ENCODE results near the gene RAB11FIP4. TPM values are rescaled to one million over a fixed set of nuclear protein-coding genes. Genes with fewer than 3 reads are reported as not detected.

Gene RAB11FIP4
- total and polyA plus RNA-seq, 2 donors (not counting 1 experiment from before 2014, with no cell fraction given), result 0.16 to 0.66 TPM

DNA sequence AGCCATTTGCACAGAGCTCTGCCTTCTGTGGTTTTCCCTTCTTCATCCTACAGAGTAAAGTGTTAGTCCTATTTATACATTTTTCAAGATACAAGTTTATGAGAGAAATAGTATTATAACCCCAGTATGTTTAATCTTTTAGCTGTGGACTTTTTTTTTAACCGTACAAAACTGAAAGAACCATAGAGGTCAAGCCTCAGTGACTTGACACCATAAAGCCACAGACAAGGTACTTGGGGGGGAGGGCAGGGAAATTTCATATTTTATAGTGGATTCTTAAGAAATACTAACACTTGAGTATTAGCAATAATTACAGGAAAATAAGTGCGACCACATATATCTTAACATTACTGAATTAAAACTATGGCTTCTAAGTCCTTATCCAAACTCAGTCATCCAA lies 17.0 kb upstream of the RAB11FIP4 start:
- Histone ChIP-seq H3K4me1 (ENCODE audit: control insufficient read depth, extremely low read depth, insufficient read depth, low read length) (no peaks in the 10 kb centered on the region), H3K27me3 (ENCODE audit: control insufficient read depth, insufficient read depth, low read length) (no peaks in the 10 kb centered on the region), H3K4me2 (ENCODE audit: extremely low read depth, insufficient read depth, low read length) (no peak overlapping the region), H3K79me2 (ENCODE audit: control insufficient read depth, insufficient read depth, low read length) (no peaks in the 10 kb centered on the region), H3K27ac (ENCODE audit: insufficient read depth, low read length) (no peak overlapping the region), H3K9me3 (ENCODE audit: control insufficient read depth, insufficient read depth, low read depth, low read length) (no peaks in the 10 kb centered on the region), H3K9ac (ENCODE audit: insufficient read depth, low read length) (no peak overlapping the region), H3K4me3 (replicated peaks in 1 of 4; ENCODE audit: control extremely low read depth in 1 of 4, insufficient read depth in 1 of 4, low read depth in 3 of 4, low read length in 4 of 4) (no peak overlapping the region), H3K36me3 (ENCODE audit: control insufficient read depth, insufficient read depth, low read length) (no peaks in the 10 kb centered on the region), H2AFZ (ENCODE audit: low read length) (no peak overlapping the region), H4K20me1 (ENCODE audit: control insufficient read depth, extremely low read depth, insufficient read depth, low read length) (no peaks in the 10 kb centered on the region)
- no peak for TF ChIP-seq EZH2 (IDR thresholded peaks at IDR 0.05; ENCODE audit: low read length, missing control alignments)
- TF ChIP-seq, protein P1, sequence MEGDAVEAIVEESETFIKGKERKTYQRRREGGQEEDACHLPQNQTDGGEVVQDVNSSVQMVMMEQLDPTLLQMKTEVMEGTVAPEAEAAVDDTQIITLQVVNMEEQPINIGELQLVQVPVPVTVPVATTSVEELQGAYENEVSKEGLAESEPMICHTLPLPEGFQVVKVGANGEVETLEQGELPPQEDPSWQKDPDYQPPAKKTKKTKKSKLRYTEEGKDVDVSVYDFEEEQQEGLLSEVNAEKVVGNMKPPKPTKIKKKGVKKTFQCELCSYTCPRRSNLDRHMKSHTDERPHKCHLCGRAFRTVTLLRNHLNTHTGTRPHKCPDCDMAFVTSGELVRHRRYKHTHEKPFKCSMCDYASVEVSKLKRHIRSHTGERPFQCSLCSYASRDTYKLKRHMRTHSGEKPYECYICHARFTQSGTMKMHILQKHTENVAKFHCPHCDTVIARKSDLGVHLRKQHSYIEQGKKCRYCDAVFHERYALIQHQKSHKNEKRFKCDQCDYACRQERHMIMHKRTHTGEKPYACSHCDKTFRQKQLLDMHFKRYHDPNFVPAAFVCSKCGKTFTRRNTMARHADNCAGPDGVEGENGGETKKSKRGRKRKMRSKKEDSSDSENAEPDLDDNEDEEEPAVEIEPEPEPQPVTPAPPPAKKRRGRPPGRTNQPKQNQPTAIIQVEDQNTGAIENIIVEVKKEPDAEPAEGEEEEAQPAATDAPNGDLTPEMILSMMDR (conservative IDR thresholded peaks at IDR 0.05 in 1 of 2, IDR thresholded peaks at IDR 0.05 in 1 of 2; ENCODE audit: low read depth in 1 of 2, low read length in 2 of 2), result no peak
- DNase-seq (ENCODE audit: low read depth in 2 of 2), result no peak

DNA sequence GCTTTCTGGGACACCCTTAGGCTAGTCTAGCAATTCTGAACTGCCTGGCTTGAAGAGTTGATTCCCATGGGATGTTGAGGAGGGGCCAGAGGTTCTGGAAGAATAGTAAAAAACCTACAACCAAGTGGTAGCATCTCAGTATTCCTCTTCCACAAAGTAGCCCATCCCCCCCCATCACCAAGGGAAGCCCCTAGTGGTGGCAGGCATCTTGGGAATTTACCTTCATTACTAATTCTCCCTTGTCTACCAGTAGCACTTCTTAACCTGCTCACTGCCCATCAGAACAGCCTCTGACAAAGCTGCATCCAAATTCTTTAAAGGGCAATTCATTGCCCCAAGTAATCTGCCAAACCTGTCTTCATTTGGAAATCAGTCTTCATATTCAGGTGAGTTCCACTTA lies 12.8 kb upstream of the RAB11FIP4 start:
- TF ChIP-seq, protein P1 (conservative IDR thresholded peaks at IDR 0.05 in 1 of 2, IDR thresholded peaks at IDR 0.05 in 1 of 2; ENCODE audit: low read depth in 1 of 2, low read length in 2 of 2), result no peak
- TF ChIP-seq EZH2 (IDR thresholded peaks at IDR 0.05; ENCODE audit: low read length, missing control alignments), result no peak
- no peaks in the 10 kb centered on the region for H3K9me3 ChIP-seq (ENCODE audit: control insufficient read depth, insufficient read depth, low read depth, low read length)
- no peak for DNase-seq (ENCODE audit: low read depth in 2 of 2)

DNA sequence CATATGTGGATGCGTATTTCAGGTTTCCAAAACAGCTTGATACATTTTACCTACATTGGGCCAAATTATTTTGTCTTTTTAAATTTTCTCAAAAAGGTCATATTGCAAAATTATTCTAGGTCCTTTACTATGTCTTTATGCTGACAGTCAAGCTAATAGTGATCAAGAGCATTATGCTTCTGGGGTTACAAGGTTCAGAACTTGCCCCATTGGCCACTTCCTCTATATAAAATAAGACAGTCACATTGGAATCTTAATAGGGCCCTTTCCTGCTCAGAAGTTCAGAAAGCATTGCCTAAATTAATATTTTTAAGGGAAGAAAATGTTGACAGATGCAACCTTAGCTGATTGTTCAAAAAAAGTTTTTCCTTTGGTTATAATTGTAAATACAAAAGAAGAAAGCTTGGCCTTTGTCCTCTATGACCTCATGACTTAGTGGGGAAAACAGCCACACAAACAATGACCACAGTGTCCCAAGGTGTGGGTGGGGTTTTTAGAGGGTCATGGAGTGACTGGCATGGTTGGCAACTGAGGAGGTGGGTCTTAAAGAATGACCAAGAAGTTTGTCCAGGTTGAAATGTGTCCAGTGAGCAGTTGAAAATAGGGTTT lies 11.8 kb upstream of the RAB11FIP4 start:
- Histone ChIP-seq H3K79me2 (ENCODE audit: control insufficient read depth, insufficient read depth, low read length) (no peaks in the 10 kb centered on the region), H3K36me3 (ENCODE audit: control insufficient read depth, insufficient read depth, low read length) (no peaks in the 10 kb centered on the region), H3K27ac (ENCODE audit: insufficient read depth, low read length) (no peak overlapping the region), H2AFZ (ENCODE audit: low read length) (no peak overlapping the region), H3K27me3 (ENCODE audit: control insufficient read depth, insufficient read depth, low read length) (no peaks in the 10 kb centered on the region), H3K9me3 (ENCODE audit: control insufficient read depth, insufficient read depth, low read depth, low read length) (no peaks in the 10 kb centered on the region), H3K4me2 (ENCODE audit: extremely low read depth, insufficient read depth, low read length) (no peak overlapping the region), H3K4me1 (ENCODE audit: control insufficient read depth, extremely low read depth, insufficient read depth, low read length) (no peaks in the 10 kb centered on the region), H4K20me1 (ENCODE audit: control insufficient read depth, extremely low read depth, insufficient read depth, low read length) (no peaks in the 10 kb centered on the region), H3K9ac (ENCODE audit: insufficient read depth, low read length) (no peak overlapping the region), H3K4me3 (replicated peaks in 1 of 4; ENCODE audit: control extremely low read depth in 1 of 4, insufficient read depth in 1 of 4, low read depth in 3 of 4, low read length in 4 of 4) (no peak overlapping the region)
- TF ChIP-seq, protein P1 (conservative IDR thresholded peaks at IDR 0.05 in 1 of 2, IDR thresholded peaks at IDR 0.05 in 1 of 2; ENCODE audit: low read depth in 1 of 2, low read length in 2 of 2), result no peak
- TF ChIP-seq EZH2 (IDR thresholded peaks at IDR 0.05; ENCODE audit: low read length, missing control alignments), result no peak
- DNase-seq (ENCODE audit: low read depth in 2 of 2), result no peak

More for the DNA sequence above, 12.8 kb upstream of the RAB11FIP4 start:
- Histone ChIP-seq H3K4me3 (replicated peaks in 1 of 4; ENCODE audit: control extremely low read depth in 1 of 4, insufficient read depth in 1 of 4, low read depth in 3 of 4, low read length in 4 of 4) (no peak overlapping the region), H2AFZ (ENCODE audit: low read length) (no peak overlapping the region), H3K36me3 (ENCODE audit: control insufficient read depth, insufficient read depth, low read length) (no peaks in the 10 kb centered on the region), H4K20me1 (ENCODE audit: control insufficient read depth, extremely low read depth, insufficient read depth, low read length) (no peaks in the 10 kb centered on the region), H3K27me3 (ENCODE audit: control insufficient read depth, insufficient read depth, low read length) (no peaks in the 10 kb centered on the region), H3K4me1 (ENCODE audit: control insufficient read depth, extremely low read depth, insufficient read depth, low read length) (no peaks in the 10 kb centered on the region), H3K9ac (ENCODE audit: insufficient read depth, low read length) (no peak overlapping the region), H3K79me2 (ENCODE audit: control insufficient read depth, insufficient read depth, low read length) (no peaks in the 10 kb centered on the region), H3K4me2 (ENCODE audit: extremely low read depth, insufficient read depth, low read length) (no peak overlapping the region), H3K27ac (ENCODE audit: insufficient read depth, low read length) (no peak overlapping the region)
